Ammon's horn (tissue), 1 donor: ENCODE measurements around the gene ARID1B.

Experiments used
- DNase-seq: peaks from one replicate; pipeline ENCODE4 v3.0.0-alpha.2; 2016; ENCODE audit warnings: low spot score

Gene ARID1B

DNA sequence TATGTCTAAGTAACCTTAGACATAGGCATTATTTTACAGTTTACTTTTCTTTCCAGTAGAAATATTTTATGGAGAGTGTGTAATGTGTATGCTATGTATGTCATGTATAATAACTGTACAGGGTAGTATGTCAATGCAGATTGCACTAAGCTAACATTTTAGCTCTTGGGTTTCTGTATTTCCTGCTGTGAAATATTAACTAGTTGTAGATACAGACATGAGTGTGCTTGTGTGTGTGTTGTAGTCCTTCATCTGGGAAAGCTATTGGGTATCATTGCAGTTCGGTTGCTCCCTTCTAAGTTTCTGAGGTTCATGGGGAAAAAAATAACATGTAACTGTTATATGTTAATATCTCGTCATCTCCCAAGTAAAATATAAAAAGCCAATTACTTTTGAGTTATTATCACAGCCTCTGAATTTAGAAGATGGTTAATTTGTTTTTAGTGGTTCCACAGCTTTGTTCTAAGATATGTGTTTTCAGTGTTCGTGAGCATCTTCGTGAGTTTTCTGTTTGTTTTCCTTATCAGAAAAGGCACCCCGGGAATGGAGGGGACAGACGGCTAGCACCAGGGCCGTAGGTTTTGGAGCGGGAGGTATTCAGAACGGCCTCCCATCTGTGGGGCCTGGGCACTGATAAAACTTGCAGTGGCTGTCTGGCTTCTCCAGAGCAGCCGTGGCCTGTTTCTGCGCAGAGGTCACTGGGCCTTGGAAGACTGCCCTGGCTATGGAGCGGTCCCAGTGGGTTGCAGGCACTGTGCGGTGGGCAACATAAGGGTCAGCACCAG is 215.0 kb downstream of the ARID1B start:
- no peak for DNase-seq

DNA sequence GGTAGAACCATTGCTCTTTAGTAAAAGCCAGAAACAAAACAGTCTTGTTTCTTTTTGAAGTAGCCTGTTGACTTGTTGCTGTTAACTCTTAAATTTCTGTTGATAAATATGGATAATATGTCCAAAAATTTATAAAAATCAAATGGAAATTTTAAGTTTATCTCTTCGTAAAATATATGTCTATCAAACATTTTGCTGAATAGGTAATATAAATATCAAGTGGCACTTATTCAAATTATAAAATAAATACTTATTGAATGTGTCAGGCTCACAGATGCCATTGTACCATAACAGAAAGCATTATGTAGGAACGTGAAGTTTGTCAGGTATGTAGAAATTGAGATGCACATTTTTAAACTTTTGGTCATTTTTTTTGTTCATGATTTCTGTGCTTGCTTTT is 216.5 kb downstream of the ARID1B start:
- DNase-seq: no peak

DNA sequence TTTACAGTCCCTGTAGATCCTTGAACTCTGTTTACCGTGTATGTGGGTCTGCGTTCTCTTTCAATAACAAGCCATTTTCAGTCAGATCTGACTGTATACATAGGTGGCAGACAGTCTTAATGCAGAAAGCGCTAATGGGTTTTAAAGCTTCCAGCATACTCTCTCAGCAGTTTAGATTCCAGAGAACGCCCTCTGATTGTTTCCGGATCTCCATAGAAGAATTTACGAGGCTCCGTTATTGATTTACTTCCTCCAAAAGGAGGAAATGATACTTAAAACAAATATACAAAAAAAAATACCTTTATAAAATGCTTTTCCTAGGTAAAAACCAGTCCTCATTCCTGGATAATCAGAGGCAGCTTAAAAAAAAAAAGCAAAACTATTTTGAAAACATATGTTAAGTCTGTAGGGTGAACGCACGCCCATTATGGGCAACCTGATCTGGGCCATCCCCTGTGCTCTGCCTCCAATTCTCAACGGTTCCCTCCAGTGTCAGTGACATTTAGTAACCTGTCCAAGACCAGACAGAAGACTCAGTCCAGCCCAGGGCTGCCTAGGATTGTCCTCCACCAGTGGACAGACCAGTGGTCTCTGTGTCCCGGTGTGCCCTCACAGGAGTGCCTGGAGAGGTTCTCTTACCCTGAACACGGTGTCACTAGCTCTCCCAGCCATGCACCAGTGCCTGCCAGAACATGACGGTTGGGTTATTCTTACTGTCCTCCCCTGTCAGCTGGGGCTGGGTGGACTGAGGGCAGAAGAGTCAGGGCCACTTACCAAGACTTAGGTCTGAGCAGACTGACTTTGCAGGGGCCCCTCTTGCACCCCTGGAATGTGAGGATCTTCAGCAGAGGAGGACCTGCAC is 217.3 kb downstream of the ARID1B start:
- DNase-seq: no peak

DNA sequence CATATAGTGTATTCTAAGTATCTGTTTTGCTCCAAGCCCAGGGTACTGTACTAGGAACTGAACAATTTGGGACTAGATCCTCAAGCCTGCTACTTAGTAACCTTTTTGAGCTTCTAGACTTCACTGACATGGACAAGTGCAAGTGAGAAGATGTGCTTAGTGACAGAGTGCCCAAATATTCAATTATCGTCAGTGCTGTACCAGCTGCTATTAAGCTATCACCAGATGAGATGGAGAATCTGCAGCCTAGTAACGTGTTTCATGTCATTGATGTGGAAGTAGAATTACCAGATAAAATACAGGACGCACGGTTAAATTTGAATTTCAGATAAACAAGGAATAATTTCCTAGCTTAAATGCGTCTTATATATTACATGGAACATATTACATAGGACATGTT is 218.3 kb downstream of the ARID1B start:
- no peak for DNase-seq

DNA sequence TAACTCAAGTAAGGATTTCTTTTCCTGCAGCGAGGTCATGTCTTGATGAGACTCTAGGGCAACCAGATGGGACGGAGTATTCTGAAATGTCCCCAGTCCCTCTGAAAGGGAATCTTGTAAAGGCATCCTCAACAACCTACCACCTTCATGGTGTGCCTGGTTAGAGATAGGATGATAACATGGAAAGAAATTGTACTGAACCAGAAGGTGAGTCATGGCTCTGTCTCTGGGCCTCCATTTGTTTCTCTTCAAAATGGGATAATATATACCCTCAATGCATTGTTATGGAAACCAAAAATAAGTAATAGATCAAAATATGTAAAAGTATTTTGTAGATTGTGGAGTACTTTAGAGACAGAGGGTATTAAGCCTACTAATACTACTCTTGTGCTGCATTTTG is 219.1 kb downstream of the ARID1B start:
- DNase-seq: no peak

DNA sequence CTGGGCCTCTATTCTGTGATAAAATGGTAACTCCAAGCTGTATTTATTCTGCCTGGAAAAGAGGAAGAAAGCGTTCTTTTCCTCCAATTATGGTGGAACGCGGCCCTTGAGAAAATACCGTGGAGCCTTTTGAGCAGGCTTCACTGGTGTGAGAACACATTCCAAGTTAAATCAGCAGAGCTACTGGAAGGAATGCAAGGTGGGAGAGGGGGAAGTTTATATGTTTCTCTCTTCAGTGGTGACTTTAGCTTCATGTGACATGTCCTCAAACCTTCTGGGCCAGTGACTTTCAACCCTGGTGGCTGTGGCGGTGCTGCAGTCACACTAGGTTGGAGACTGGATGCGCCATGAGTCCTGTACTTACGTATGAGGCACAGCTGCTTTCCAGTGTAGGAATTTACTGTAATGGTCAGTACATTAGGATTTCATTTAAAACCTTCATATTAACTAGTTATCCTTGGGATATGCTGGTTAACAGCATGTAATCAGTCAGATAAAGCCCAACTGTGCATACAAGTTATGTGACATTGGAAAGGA is 221.7 kb downstream of the ARID1B start:
- DNase-seq: no peak

DNA sequence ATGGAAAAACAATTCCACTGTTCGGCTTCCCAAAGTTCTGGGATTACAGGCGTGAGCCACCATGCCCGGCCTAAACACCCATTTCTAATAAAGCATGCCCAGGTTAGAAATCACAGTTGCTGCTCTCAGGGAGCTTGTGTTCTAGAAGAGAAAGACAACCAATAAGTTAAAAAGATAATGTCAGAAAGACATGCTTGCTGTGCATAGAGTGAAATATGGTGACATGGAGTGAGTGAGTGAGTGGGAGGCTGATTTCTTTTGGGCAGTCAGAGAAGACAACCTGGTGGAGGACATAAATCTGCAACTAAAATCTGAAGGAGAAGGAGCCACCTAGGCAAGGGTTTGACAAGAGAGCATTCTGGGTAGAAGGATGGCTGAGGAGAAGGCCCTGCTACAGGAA is 222.6 kb downstream of the ARID1B start:
- DNase-seq: no peak

DNA sequence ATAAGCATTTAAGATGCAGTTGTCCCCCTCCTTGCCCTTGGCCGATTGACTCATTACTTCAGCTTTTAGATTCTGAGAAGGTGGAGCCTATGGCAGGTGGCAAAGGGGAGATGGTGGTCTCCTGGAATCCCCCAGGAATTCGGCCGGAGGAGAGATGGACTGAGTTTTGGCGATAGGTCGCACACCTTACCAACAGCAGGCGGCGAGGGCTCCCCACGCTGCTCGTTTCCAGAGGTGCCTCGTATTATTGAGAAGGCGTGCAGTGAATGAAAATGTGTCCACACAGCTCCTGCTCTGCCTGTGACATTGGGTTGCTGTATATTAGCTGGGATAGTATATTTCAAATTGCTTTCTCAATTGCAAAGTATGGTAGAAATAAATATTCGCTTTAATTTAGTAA is 224.5 kb downstream of the ARID1B start:
- no peak for DNase-seq

DNA sequence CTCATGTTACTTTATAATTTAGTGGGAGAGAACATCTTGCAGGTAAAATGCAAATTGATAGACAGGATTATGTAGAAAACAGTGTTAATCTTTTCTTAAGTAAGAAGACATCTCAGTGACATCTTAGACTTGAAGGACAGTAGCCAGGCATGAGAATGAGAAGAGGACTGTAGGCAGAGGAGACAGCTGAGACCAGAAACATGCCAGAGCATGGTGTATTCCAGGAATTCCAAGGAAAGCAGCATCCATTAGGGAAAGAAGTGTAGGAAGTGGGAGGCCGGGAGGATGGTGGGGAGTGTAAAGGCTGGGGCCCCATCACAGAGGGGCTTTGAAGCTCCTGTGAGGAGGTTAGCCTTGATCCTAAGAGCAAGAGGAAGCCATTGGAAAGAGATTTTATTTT is 225.6 kb downstream of the ARID1B start:
- DNase-seq: no peak

DNA sequence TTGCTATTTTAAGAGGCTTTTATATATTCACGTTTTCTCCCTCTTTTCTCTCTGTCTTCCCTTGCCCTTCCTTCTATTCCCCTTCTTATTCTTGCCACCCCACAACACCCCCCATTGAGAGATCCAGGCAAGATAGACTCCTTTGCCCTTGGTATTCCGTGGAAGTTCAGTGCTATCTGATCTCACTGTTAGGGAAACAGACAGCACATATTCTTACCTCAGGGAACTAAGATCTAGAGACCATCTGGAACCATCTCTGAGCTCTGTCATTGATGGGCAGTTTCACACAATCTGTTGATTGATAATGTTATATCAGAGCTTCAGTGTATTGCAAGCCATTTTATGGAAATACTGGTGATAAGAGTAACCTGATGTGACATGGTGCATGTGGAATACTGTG is 228.8 kb downstream of the ARID1B start:
- DNase-seq: no peak

DNA sequence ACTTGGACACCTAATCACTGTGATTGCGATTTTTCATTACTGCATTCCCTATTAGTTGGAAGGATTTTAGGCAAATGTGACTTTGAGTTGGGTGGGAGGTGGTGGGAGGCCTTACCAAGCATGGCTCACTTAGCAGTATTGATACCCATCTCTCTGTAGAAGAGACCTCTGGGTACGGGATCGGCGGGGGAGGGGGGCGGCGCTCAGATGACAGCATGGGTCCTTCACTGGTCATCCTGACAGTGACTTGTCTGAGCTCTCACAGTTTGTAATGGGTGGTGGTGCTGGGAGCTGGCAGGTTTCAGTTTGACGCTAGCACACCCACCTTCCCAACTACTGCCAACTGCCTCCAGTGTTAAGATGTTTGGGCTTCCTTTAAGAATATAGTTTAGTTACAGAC is 231.4 kb downstream of the ARID1B start:
- DNase-seq: no peak

DNA sequence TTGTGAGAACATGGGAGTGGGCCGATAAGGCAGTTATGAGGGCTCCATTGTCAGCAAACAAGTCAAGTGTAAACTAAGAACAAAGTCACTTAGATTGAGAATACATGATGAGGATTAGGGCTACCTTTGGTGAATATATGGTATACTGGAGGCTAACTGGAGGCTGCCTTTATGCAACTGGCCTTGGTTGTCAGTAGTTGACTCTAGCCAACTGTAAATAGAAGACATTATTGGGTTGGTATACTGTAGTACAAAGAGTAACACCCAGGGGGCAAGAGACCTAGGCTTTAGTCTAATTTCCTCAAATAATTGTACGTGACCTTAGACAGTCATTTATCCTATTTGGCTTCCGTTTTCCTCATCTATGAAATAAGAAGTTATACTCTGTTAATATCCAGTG is 235.2 kb downstream of the ARID1B start:
- no peak for DNase-seq

DNA sequence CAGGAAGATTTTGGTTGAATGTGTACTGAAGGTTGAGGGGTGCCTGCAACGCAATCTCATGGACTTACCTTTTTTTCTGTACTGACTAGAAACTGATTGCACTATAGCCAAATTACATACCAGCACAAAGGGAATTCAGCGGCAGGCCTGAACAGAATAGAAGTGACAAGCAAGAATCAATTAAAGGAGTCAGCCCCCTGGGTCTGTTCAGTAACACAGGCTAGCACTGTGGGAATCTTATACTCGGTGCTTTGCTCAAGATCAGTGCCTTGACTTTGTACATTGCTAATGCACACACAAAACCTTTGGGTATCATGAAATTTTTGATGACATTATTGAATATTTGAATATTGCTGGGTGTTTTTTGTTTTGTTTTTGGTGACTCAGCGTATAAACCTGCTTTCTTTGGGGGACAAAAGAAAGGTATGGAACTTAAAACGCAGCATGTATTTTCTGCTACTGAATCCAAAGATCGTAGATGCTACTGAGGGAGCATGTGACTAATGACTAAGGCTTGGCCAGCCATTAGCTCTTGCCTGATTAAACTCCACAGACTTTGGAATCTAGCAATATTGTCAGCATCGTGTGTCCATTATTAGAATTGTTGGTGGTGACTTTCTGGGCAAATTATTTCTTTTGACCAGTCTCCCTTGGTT is 236.6 kb downstream of the ARID1B start:
- no peak for DNase-seq

DNA sequence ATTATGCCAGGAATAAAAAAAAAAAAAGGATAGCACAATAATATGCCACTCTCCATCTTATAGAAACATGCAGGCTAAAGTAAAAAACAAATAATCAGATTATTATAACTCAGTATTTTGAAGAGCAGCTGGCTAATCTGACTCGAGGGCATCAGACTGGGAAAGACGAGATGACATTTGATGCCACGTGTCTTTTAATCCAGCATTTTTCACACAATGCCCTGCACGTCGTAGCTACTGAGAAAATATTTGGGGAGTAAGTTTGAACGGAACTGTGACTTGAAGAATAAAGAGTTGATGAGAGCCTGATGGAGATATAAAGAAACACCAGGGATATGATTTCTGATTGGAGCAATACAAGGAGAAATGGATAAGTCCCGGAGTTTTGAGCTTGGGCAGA is 237.7 kb downstream of the ARID1B start:
- DNase-seq: no peak

DNA sequence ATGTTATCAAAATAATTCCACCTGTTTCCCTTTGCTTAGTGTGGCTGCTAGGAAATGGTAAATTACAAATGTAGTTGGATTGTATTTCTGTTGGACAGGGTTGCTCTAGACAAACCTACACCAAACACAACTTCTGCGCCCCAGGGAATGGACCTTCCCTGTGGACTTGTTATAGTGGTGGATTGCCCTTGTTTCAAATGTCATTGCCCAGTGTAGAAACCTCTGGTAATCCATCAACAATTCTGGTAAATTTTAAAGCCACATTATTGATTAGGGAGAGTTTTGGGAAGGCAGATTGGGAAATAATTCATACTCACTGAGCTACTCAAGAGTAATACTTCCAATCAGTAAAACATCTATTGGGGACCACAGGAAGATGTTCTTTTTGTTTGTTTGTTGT is 239.8 kb downstream of the ARID1B start:
- DNase-seq: no peak

DNA sequence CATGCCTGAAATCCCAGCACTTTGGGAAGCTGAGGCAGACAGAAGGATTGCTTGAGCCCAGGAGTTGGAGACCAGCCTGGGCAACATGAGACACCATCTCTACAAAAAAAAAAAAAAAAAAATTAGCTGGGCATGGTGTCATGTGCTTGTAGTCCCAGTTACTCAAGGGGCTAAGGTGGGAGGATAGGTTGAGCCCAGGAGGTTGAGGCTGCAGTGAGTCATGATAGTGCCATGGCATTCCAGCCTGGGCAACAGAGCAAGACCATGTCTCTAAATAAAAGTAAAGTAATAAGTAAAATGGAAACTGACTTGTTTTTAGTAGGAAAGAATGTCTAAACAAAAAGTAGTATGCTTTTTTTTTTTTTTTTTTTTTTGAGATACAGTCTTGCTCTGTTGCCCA is 240.7 kb downstream of the ARID1B start:
- no peak for DNase-seq

DNA sequence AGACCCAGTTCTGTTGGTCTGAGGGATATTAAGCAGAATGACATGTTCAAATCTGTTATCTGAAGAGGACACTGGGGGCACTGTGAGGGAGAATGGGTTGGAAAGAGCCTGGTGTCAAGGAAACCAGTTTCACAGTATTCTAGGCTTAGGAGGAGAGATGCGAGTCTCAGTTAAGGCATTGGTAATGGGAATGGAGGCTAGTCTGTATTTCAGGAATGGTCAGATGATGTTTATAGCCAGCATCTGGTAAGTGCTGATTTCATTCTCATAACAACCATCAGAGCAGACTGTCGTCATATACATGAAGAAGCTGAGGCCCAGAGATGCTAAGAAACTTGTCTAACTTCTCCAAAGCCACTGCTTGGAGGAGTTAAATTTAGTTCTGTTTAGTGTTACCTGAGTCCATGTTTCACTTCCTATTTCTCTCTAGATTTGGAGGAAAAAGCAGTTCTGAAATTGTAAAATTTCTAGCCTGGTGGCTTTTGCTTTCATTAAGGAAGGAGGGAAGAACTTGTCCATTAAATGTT is 242.0 kb downstream of the ARID1B start:
- DNase-seq: no peak

DNA sequence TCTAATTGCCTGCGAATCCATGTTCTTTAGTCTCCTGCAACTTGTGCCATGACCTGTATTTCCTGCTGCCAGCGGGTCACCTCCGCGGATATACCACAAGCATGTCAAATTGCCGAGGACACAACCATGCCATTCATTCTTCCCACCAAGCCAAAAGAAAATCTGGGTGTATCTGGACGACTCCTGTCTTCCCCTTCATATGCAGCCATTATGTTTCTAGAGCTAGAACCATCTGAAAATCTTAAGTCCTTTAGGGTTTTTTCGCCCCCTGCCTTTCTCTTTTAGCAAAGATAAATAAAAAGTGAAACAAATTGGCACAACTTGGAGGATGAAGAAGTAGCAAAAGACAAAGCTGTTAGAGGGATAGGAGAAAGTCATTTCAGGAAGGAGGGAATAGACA is 242.6 kb downstream of the ARID1B start:
- DNase-seq: no peak

DNA sequence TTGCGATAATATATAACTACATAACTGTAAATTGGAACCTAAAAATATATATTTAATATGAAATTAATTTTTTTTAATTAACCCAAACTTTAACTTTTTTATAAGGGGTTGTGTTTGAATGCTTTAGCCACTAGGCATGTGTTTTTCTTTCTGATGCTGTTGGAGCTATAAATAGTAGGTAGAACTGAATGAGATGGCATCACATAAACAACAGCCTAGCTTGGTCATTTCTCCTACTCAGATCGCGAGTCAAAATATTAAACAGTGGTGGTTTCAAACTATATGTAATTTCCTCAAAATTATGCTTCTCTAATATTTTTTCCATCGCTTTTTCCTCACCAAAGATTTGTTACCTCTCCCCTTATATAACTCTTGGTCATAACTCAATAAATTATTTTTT is 243.2 kb downstream of the ARID1B start:
- no peak for DNase-seq

DNA sequence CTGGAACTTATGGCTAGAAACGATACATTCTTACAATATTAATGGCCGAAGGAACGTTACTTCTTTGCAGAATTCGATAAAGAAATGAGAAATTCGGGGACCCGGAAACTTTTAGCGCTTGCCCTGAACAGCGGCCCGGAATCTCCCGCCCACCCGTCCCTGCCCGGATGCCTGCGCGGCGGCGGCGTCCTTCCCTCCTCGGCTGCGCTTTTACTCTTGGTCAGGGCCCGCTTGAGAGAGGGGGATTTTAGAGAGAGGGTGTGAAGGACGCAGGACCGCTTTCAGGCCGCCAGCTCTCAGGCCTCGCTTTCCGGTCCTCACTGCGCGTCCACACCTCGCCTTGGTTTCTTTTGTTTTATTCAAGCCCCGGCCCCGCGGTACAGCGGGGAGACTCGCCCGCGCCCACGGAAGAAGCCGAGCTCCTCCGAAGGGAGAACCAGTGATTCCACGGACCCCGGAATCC is 243.7 kb downstream of the ARID1B start:
- peak; percentile 48 for DNase-seq

DNA sequence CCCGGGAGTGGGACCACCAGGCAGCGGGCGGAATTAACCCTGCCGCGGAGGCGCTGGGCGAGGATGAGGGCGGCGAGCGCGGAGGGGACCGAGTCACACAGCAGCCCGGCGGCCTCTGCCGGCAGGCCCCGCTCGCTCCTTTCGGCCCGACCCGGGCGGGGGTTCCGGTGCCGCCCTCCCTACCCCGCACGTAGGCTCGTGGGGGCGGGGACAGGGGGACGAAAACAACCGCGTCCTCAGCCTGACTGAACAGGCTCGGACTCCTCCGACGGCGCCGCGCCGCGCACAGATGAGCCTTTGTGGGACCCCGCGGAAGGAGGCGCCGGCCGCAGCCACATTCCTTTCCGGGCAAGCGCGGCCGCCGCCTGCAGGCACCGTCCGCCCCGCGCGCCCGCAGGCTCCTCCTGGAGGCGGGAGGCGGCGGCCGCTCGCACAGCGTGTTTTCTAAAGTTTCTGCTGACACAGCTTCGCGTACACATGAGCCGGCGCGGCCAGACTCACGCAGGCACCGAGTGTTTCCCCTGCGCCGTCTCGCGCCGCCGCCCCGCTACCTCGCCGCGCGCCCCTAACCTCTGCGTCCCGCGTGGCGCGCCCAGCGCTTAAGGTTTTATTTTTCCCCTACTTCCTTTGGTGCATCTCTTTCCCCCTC is 244.3 kb downstream of the ARID1B start:
- DNase-seq: peak; percentile 93
